H1 (cell line): Measurements from ENCODE around the gene KIF26A. TPM values are rescaled to one million over a fixed set of nuclear protein-coding genes. Genes with fewer than 3 reads are reported as not detected.

ENCODE experiments used
- KDM1A ChIP-seq: fragments of 200-600, 300-600 bp; sonication (generic); IDR thresholded peaks from 2 replicates; pipeline ENCODE4 v1.7.1; 2016; ENCODE audit warnings: mild to moderate bottlenecking, low read length, borderline replicate concordance
- polyA plus RNA-seq, 7 experiments: library from polyadenylated mRNA; depleted of rRNA in 3 of 7; stranded (reverse) in 5 of 7; unstranded in 2 of 7; fragments of >200 nt in 5 of 7; fragments of 200-250 nt in 2 of 7; gene quantifications; 1 replicate in 5 of 7; 2 replicates in 1 of 7; 4 replicates in 1 of 7; pipeline versions ENCODE4 v1.2.1 to v1.2.3, GENCODE V29; 2011 to 2013; ENCODE audit warnings: missing spikeins in 2 of 7, mixed read lengths in 2 of 7
- total RNA-seq: library from RNA; stranded (reverse); fragmentation: NEBNext Ultra II Directional; extraction: Animal tissue kit (Norgen Biotek cat#: 25700); gene quantifications from 2 replicates; pipeline ENCODE4 v1.2.1, GENCODE V29; 2021
- TF ChIP-seq, protein P1 (sequence below): IDR thresholded peaks from 2 replicates; pipeline ENCODE4 v1.6.1; 2012; ENCODE audit warnings: inconsistent platforms

Gene KIF26A
- total and polyA plus RNA-seq, 2 of the 8 experiments (the other 6 are each of a cell fraction or from before 2014, with no cell fraction given): 11.5 to 41.6 TPM

DNA sequence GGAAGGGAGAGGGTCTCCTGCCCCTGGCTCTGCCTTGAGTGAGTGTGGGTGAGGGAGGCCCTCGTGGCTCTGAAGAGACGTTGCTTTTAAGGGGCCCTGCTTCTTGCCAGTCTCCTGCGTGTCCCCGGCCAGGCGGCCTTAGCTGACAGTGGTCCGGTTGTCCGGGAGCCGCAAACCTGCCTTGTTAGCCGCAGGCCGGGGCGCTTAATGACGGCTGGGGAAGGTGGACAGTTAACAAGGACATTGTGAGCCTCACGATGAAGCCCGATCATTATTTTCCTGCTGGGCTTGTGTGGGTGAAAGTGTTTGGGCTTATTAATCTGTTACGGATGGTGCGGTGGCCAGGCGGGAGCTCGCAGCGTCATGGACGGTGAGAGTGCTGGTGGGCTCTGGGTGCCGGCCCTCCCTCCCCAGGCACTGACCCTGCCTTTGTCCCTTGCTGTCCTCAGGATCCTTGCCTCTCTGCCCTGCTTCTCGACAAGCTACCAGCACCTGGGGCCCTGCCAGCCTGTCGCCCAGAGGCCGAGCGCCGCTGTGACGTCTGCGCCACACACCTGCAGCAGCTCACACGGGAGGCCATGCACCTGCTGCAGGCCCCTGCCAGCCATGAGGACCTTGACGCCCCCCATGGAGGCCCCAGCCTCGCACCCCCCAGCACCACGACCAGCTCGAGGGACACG lies 13.3 kb downstream of the KIF26A start (continued):
- no peak for TF ChIP-seq KDM1A
- TF ChIP-seq, protein P1, sequence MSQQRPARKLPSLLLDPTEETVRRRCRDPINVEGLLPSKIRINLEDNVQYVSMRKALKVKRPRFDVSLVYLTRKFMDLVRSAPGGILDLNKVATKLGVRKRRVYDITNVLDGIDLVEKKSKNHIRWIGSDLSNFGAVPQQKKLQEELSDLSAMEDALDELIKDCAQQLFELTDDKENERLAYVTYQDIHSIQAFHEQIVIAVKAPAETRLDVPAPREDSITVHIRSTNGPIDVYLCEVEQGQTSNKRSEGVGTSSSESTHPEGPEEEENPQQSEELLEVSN: no peak
